ENCODE results near the gene ATP9B.

ATP9B gene

GRCh38 chr18:79329786-79330185 lies 260.6 kb downstream of the ATP9B start:
- no peak for DNase-seq (ENCODE audit: low read depth)

GRCh38 chr18:79332646-79333045 lies 263.5 kb downstream of the ATP9B start:
- no peak for DNase-seq (ENCODE audit: low read depth)

GRCh38 chr18:79333046-79333445 lies 263.9 kb downstream of the ATP9B start:
- no peak for DNase-seq (ENCODE audit: low read depth)

- no peak for DNase-seq (ENCODE audit: low read depth)
Measured at GRCh38 chr18:79334496-79335233, 265.5 kb downstream of the ATP9B start.

GRCh38 chr18:79335833-79336360 lies 266.7 kb downstream of the ATP9B start:
- no peak for DNase-seq (ENCODE audit: low read depth)

- DNase-seq (ENCODE audit: low read depth), result no peak
Measured at GRCh38 chr18:79336556-79337142, 267.5 kb downstream of the ATP9B start.

GRCh38 chr18:79337184-79337583 lies 268.0 kb downstream of the ATP9B start:
- DNase-seq (ENCODE audit: low read depth), result no peak

- no peak for DNase-seq (ENCODE audit: low read depth)
Measured at GRCh38 chr18:79337620-79338019, 268.4 kb downstream of the ATP9B start.

- DNase-seq (ENCODE audit: low read depth), result no peak
Measured at GRCh38 chr18:79339094-79339908, 270.1 kb downstream of the ATP9B start.

- DNase-seq (ENCODE audit: low read depth), result no peak
Measured at GRCh38 chr18:79343567-79344207, 274.5 kb downstream of the ATP9B start.

- no peak for DNase-seq (ENCODE audit: low read depth)
Measured at GRCh38 chr18:79344208-79344581, 275.0 kb downstream of the ATP9B start.

- no peak for DNase-seq (ENCODE audit: low read depth)
Measured at GRCh38 chr18:79345366-79345765, 276.2 kb downstream of the ATP9B start.

- DNase-seq (ENCODE audit: low read depth), result no peak
Measured at GRCh38 chr18:79345981-79346380, 276.8 kb downstream of the ATP9B start.

GRCh38 chr18:79348066-79348465 lies 278.9 kb downstream of the ATP9B start:
- DNase-seq (ENCODE audit: low read depth), result no peak

- no peak for DNase-seq (ENCODE audit: low read depth)
Measured at GRCh38 chr18:79352432-79352831, 283.2 kb downstream of the ATP9B start.

GRCh38 chr18:79353267-79353666 lies 284.1 kb downstream of the ATP9B start:
- no peak for DNase-seq (ENCODE audit: low read depth)

- no peak for DNase-seq (ENCODE audit: low read depth)
Measured at GRCh38 chr18:79354350-79354749, 285.2 kb downstream of the ATP9B start.

GRCh38 chr18:79355433-79356335 lies 286.5 kb downstream of the ATP9B start:
- DNase-seq (ENCODE audit: low read depth), result no peak

GRCh38 chr18:79356435-79356834 lies 287.2 kb downstream of the ATP9B start:
- DNase-seq (ENCODE audit: low read depth), result no peak

- no peak for DNase-seq (ENCODE audit: low read depth)
Measured at GRCh38 chr18:79360933-79361332, 291.7 kb downstream of the ATP9B start.
